SHP77 (cell line): Measurements from ENCODE around the gene RUVBL2.
"Not testable (repeated sequence)": the region's sequence is repeated elsewhere in the genome, so short reads cannot be mapped to it uniquely, and the experiment has no call there.

Experiments used
- DNase-seq, 2 experiments: peaks; one replicate each; lab custom pipeline; 2025; lab: John Stamatoyannopoulos, UW

RUVBL2 gene

DNA sequence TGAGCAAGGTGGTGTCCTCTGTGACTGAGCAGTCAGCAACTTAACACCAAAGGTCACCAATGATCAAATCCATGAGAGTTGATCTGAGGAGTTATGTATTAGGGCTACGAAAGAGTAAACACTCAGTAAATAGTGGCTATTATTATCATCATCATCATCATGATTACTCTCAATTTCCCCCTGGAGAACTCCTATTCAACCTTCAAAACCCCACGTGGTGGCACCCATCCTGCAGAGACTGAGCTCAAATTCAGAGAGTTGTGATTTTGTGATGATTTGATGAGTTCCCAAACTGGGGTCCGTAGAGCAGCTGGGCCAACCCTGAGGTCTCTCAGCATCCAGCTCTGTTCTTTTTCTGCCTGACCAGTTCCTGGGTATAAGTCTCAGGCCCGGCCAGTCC is 56.1 kb downstream of the RUVBL2 start:
- not testable (repeated sequence) for DNase-seq

- DNase-seq: not testable (repeated sequence)
These were observed 56.8 kb downstream of the RUVBL2 start for GRCh38 chr19:49050376-49051033.

- peak; percentile 18 to 47 for DNase-seq
These were observed 62.6 kb downstream of the RUVBL2 start for GRCh38 chr19:49056101-49056901.

- DNase-seq: not testable (repeated sequence)
These were observed 63.4 kb downstream of the RUVBL2 start for GRCh38 chr19:49056902-49057596.

- no peak for DNase-seq
These were observed 64.0 kb downstream of the RUVBL2 start, which contains the start of gene CGB7 for GRCh38 chr19:49057636-49058234. CGB7 (minus strand) TSS chr19:49057749; CDS start chr19:49055375, 2,374 bp downstream.

- DNase-seq: no peak
These were observed 64.9 kb downstream of the RUVBL2 start for GRCh38 chr19:49058562-49058961.

DNA sequence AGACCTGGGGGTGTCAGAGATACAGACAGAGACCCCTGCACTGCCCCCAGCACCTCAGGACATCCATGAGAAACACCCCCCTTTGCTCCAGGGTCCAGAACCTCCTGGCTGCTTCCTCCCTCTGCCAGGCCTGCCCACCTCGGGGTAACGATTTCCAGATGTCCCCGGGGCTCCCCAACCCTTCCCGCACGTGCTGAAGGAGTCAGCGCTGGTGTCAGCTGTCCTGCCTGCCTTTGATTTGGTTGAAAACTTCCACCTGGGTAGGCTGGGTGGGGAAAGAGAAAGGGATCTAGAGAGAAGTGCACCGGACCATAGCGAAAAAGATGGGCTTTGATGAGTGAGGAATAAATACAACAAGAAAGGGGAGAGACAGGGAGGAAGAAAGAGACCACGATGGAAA is 65.4 kb downstream of the RUVBL2 start:
- no peak for DNase-seq

- no peak for DNase-seq
These were observed 67.3 kb downstream of the RUVBL2 start for GRCh38 chr19:49061000-49061399.

GRCh38 chr19:49061445-49061844 is 67.8 kb downstream of the RUVBL2 start:
- DNase-seq: no peak

GRCh38 chr19:49064029-49064629 is 70.4 kb downstream of the RUVBL2 start:
- DNase-seq: no peak

- no peak for DNase-seq
These were observed 71.3 kb downstream of the RUVBL2 start, which contains the start of gene NTF4 for GRCh38 chr19:49064768-49065611. NTF4 (minus strand) TSS chr19:49064818; CDS start chr19:49061997, 2,821 bp downstream.
